Measurements from ENCODE around the gene MOB1B.

Gene MOB1B

DNA sequence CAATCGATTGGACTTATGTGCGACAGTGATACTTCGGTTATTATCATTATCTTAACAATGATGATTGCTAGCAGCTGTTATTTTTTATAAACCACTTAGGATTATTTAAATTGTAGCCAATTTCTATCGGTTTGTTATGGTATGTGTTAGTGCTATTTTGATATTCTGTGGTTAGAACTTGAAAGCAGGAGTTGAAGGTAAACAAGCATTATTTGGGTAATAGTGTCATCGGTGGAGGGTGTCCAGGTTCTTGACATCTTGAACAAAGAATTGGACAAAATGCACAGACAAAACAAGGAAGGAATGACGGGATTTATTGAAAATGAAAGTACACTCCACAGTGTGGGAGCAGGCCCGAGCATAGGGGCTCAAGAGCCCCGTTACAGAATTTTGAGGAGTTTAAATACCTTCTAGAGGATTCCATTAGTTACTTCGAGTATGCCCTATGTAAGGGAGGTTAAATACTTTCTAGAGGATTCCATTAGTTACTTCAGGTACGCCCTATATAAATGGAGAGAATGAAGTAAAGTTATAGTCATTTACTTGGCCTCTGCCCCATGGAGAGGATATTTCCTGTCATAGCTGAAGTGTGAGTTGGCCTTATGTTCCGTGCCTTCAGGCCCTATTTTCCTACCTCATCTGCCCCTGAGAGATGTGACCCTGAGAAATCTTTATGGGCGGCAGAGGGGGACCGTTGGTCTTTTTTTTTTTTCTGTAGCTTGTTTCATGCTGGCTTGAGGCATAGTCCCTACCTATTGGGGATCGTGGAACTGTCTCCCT lies 13.1 kb downstream of the MOB1B start:
- Mint-ChIP-seq H3K36me3 (ENCODE audit: low read depth) (peaks cover 69% of the 10 kb centered on the region), H3K9me3 (peaks cover 12% of the 10 kb centered on the region), H3K4me3 (no peak overlapping the region), H3K27ac (no peak overlapping the region), H3K27me3 (ENCODE audit: low read depth) (no peaks in the 10 kb centered on the region), H3K4me1 (no peaks in the 10 kb centered on the region)
- TF ChIP-seq, protein P1, sequence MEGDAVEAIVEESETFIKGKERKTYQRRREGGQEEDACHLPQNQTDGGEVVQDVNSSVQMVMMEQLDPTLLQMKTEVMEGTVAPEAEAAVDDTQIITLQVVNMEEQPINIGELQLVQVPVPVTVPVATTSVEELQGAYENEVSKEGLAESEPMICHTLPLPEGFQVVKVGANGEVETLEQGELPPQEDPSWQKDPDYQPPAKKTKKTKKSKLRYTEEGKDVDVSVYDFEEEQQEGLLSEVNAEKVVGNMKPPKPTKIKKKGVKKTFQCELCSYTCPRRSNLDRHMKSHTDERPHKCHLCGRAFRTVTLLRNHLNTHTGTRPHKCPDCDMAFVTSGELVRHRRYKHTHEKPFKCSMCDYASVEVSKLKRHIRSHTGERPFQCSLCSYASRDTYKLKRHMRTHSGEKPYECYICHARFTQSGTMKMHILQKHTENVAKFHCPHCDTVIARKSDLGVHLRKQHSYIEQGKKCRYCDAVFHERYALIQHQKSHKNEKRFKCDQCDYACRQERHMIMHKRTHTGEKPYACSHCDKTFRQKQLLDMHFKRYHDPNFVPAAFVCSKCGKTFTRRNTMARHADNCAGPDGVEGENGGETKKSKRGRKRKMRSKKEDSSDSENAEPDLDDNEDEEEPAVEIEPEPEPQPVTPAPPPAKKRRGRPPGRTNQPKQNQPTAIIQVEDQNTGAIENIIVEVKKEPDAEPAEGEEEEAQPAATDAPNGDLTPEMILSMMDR (IDR thresholded peaks at IDR 0.05; ENCODE audit: unreplicated experiment in 3 of 3): no peak

DNA sequence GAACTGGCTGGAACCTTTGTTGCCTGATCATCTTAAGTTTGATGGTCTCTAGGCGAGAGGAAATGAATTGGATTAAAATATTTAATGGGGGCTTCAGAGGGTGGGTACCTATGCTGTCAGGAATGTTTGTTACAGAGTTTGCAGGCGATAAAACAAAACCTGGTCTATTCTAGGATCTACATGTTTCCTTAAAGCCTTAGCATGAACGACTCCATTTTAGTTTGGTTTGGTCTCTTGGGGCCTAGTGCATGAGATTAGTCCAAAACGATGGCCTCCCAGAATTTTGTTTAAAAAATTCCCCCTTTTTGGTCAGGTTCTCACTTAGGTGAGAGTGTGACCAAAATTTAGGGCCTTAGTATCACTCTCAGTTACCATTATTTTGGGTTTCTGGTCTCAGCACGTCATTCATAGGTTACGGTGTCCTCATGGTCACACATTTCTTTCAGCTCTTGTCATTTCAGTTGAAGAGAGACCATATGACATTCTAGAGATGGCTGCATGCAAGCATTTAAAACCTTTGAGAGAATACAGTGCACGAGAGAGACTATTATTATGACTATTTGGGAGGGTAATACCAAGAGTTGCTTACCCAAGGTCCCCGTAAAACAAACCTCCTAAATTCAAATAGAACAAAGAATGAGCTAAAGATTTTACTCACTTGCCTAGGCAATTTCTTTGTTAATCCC lies 13.8 kb downstream of the MOB1B start:
- peaks cover 76% of the 10 kb centered on the region for H3K36me3 Mint-ChIP-seq (ENCODE audit: low read depth)
- no peaks in the 10 kb centered on the region for H3K27me3 Mint-ChIP-seq (ENCODE audit: low read depth)
- H3K27ac Mint-ChIP-seq: no peak overlapping the region
- peaks cover 18% of the 10 kb centered on the region for H3K9me3 Mint-ChIP-seq
- TF ChIP-seq, protein P1 (IDR thresholded peaks at IDR 0.05; ENCODE audit: unreplicated experiment in 3 of 3): no peak
- H3K4me3 Mint-ChIP-seq: no peak overlapping the region
- no peaks in the 10 kb centered on the region for H3K4me1 Mint-ChIP-seq

DNA sequence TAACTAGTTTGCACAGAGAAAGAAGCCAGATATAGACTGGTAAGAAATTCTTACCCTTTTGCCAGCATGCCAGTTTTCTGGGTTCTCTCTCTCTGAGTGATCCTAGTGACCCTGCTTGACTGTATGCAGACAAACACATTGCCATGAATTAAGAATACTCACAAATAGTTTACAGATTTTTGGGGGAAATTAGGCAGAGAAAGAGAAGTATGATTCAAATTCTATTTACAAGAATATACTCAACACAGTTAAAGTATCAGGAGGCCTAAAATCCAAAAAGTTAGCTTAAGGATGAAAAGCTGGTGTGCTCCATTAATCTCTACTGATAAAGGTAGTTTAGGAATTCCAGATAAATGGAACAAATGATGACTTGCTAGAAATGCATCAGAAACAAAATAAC lies 18.4 kb downstream of the MOB1B start:
- no peak overlapping the region for H3K27ac Mint-ChIP-seq
- TF ChIP-seq, protein P1 (IDR thresholded peaks at IDR 0.05; ENCODE audit: unreplicated experiment in 3 of 3): no peak
- H3K4me3 Mint-ChIP-seq: no peak overlapping the region
- peaks cover 18% of the 10 kb centered on the region for H3K9me3 Mint-ChIP-seq
- H3K4me1 Mint-ChIP-seq: peaks cover 26% of the 10 kb centered on the region
- H3K27me3 Mint-ChIP-seq (ENCODE audit: low read depth): no peaks in the 10 kb centered on the region
- H3K36me3 Mint-ChIP-seq (ENCODE audit: low read depth): peaks cover 48% of the 10 kb centered on the region

DNA sequence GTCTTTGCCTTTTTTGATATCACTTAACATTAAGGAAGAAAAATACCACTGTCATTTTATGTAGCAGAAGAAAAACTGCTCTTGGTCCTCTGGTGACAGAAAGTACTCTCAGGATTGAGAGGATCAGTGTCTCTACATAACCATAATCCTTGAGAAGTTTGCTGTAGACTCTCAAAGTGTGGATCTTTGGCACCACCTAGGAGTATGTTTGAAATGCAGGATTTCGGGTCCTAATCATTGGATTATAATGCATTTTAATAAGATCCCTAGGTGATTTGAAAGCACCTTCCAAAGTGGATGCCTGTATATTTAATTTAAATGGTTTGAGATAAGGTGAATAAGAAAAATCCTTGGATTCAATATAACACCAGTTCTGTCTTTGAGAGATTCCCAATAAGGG lies 23.2 kb downstream of the MOB1B start:
- Mint-ChIP-seq H3K27ac (peak overlapping the region; percentile 8 to 78 (median 29)), H3K4me1 (peaks cover 46% of the 10 kb centered on the region), H3K27me3 (ENCODE audit: low read depth) (no peaks in the 10 kb centered on the region), H3K4me3 (no peak overlapping the region), H3K9me3 (peaks cover 11% of the 10 kb centered on the region), H3K36me3 (ENCODE audit: low read depth) (peaks cover 26% of the 10 kb centered on the region)
- TF ChIP-seq, protein P1 (IDR thresholded peaks at IDR 0.05; ENCODE audit: unreplicated experiment in 3 of 3): no peak

DNA sequence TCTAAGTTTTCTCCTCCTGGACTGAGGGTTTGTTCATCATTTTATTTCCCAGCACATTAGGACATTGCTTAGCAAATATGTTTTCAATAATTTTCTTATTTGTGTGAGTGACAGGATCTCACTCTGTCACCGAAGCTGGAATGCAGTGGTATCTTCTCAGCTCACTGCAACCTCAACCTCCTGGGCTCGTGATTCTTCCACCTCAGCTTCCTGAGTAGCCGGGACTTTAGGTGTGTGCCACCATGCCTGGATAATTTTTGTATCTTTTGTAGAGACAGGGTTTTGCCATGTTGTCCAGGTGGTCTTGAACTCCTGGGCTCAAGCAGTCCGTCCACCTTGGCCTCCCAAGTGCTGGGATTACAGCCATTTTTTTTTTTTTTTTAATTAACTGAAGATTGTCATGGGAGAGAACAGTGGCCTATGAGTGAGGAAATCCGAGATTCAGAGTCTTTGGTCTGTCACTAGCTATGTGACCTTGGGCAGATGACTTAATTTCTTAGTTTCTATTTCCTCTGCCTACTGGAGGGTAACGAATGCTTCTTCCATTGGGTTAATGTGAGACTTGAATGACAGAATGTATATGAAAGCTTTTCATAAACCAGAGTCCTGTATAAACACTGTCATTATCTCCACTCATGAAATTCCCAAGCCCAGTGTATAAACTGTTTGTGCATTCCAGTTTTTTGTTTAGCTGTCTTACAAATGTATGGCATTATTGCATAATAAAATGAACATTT lies 23.9 kb downstream of the MOB1B start:
- no peaks in the 10 kb centered on the region for H3K27me3 Mint-ChIP-seq (ENCODE audit: low read depth)
- H3K36me3 Mint-ChIP-seq (ENCODE audit: low read depth): peaks cover 23% of the 10 kb centered on the region
- H3K27ac Mint-ChIP-seq: peak overlapping the region; percentile 8 to 78 (median 29)
- TF ChIP-seq, protein P1 (IDR thresholded peaks at IDR 0.05; ENCODE audit: unreplicated experiment in 3 of 3): no peak
- H3K9me3 Mint-ChIP-seq: peaks cover 7% of the 10 kb centered on the region
- no peak overlapping the region for H3K4me3 Mint-ChIP-seq
- peaks cover 53% of the 10 kb centered on the region for H3K4me1 Mint-ChIP-seq
